ENCODE data around the gene SPATA19.

The SPATA19 gene

DNA sequence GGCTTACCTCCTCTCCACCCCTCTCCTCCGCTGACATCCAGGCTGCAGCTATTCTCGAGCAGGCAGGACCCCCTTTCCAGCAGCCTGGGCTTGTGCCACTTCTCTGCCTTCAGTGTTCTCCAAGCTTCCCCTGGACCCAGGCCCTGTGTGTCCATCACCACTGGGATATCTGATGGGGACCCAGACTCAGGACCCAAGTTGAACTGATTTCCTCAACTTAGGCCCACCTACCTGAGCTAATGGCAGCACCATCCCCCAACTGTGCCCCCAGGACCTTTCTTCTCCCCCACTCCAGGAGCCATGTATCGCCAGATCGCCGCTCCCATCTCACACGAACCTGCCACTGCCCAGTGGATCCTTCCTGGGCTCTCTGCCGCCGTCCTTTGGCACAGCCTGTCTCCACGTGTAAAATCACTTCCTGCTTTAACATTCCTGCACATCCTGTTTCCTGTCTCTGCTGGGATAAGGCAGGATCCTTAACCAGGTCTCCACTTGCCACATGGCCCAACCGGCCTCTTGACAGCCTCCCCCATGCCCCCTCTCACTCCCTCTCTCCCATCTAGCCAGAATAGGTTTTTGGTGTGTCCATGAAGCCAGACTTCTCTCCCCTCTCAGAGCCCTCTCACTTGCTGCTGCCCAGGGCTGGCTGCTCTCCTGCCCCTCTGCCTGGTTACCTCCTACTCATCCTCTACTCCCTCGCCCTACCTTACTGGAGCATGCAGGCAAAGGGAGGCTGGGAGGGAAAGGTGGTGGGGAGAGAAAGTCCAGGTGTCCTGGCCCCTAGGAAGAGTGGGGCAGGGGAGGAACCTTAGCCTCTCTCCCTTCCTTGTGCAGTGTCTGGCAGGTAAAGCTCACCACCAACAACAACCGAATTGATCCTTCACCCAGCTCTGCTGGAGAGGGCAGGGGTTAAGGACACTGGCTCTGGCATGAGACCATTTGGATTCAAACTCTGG, 9.4 kb downstream of the SPATA19 start:
- DNase-seq (ENCODE audit: low read depth in 2 of 2, low spot score in 1 of 2) = no peak

DNA sequence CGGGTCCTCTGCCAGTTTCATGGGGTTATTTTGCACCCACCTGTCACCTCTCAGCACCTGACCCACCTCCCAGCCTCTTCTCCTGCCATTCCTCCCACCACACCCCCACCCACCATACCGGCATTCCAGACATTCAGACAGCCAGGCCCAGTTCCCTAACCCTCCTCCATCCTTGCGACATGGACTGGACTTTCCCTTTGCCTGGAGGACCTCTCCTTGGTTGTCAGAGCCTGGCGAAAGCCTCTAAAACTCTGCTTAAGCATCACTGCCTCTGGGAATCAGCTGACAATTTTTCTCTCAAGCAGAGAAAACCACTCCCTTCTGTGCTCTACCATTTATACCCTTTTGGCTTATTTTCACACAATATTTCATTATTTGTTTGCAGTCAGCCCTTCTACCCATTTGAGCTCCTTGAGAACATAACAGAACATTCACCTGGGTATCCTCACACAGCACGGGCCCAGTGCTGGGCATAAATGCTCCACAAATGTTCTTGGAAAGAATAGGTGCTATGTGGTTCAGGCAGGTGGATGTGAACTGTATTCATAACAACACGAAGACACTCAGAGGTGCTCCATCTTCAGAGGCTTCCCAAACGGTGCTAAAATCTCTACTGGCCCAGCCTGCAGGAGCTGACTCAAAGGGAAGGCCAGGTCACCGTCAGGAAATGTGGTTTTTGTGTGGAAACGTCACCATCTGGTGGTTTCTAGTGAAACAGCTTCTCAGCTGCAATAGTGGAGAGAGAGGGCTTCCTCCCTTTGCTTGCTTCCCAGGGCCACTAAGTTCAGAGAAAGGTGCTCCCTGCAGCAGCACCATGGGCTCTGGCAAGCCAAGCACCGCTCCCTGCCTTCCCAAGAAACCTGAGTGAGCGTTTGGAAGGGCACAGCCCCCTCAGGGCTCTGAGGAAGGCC, 10.4 kb downstream of the SPATA19 start:
- no peak for DNase-seq (ENCODE audit: low read depth in 2 of 2, low spot score in 1 of 2)

GRCh38 chr11:133833898-133834681, 11.2 kb downstream of the SPATA19 start:
- DNase-seq (ENCODE audit: low read depth in 2 of 2, low spot score in 1 of 2) = no peak

DNA sequence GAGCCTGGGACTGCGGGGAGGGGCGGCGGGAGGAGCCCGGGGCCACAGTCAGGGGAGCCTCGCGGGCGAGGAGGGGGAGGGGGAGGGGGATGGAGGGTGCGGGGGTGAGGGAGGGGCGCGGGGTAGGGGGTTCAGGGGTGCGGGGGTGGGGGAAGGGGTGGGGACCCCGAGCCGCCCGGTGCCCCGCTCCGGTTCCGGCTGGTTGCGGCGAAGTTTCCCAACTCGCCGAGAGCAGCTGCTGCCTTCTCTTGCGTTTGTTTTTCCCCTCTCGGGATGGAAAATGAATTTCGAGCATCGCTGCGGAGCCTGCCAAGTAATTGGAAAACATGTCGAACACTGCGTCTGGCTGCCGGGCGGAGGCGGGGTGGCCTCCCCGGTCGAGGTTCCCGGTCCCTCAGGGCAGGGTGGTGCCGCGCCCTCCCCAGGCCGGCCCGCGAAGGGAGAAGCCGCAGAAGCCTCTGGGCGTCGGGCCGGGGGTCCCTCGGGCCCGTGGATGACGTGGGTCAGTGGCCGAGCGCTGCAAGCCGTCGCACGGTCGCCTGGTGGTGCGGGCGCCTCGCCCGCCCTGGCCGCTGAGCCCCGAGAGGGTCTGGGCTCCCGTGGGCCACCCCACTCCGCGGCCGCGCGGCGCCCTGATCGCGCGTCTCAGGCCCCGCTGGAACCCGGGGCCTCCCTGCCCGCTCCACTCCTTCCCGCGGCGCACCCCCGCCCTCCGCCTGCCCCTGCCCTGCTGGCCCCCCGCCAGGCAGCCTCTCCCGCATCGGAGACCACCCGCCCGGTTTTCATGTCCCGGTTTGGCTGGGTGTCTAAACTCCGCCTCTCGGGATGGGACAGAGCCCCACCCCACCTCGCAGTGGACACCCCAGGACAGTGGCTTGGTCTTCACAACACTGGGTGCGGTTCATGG, 12.1 kb downstream of the SPATA19 start:
- no peak for DNase-seq (ENCODE audit: low read depth in 2 of 2, low spot score in 1 of 2)

DNA sequence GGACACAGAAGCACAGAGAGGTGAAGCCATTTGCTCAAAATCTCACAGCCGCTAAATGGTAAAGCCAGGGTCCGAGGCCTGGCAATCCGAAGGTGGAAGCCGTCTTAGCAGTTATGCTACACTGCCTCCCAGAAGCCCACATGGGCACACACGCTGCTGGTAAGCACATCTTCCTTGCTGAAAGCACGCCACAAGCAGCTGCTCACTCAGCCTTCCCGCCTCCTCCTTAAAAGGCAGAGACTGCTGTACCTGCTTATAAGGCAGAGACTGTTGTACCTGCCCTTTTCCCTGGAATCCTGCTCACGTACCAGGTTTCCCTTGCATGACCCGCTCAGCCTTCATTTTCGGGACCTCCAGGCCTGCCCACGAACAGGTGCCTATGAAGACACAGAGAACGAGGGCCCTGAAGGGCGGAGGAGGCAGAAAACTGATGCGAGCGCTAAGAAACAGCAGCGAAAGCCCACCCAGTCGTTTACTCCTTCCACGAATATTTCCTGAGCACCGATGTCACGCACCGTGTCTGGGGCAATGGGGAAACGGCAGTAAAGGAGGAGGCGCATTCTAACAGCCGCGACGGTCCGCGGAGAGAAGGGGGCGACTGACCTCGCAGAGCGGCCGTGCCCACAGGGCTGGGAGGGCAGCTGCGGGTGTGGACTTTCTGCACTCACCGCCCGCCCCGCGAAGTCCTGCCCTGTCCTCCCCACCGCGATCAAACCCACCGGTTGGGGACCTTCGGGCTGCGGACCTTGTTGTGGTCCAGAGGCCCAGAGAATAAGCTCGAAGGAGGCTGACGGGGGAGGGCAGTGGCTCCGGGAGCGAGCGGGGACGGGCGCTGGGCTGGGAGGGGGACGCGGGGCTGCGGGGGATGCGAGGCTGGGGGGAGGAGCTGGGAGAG, 13.0 kb downstream of the SPATA19 start:
- DNase-seq (ENCODE audit: low read depth in 2 of 2, low spot score in 1 of 2) = no peak

DNA sequence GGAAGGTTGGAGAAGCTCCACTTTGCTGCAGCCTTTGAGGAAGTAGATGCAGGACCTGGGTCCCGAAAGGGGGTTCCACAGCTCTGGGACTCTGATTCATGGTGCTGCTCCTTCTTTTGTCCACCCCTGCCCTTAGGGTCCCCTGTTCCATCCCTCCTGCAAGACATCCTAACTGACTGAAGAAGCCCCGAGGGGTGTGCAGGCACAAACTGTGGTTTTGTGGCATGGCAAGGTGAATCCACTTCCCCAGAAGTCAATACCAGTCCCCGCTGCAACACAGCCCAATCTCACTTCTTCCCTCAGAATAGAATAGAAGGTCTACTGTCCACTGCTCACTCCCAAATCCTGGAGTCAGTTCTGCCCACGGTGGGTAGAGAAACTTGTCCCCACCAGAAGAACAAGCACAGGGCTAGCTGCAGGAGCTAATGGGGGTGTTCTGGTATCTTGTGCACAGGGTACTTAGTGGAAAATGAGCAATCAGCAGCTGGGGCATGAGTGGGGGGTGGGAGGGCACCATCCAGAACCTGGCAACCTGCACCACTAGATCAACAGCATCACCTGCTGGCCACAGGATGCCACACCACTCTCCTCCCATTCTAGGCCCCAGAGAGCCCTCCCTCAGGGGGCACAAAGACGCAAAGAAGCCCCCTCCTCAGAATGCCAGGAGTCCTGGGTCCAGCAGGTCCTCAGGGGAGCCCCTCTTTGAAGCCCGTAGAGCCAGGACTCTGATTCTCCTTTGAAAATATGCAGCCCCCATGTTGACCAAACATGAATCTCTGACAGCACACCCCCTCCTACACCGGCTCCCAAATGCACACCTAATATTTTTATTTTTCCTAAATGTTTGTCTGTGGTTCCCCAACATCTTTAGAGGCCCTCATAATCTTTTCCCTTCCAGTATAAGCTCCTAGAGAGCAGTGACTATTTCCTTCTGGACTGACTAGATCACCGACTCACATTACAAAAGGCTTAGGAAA, 14.1 kb downstream of the SPATA19 start:
- no peak for DNase-seq (ENCODE audit: low read depth in 2 of 2, low spot score in 1 of 2)

DNA sequence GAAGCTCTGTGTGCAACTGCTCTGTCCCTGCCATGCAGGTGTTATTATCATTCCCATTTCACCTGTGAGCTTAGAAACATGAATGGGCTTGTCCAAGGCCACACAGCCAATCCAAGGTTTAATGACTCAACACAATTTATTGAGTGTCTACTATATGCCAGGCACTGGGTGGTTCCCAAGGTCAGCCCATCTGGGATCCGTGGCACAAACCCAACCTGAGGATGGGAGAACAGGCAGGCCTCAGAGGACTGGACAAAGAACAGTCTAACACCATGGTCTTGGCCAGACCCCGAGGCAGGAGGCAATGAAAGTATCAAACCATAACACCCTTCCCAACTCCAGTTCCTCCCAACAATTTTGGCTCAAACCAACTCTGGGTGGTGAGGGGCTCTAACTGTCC, 15.7 kb downstream of the SPATA19 start:
- no peak for DNase-seq (ENCODE audit: low read depth in 2 of 2, low spot score in 1 of 2)

GRCh38 chr11:133828871-133829270, 16.4 kb downstream of the SPATA19 start:
- no peak for DNase-seq (ENCODE audit: low read depth in 2 of 2, low spot score in 1 of 2)

- no peak for DNase-seq (ENCODE audit: low read depth in 2 of 2, low spot score in 1 of 2)
Observed at GRCh38 chr11:133827556-133827955, 17.8 kb downstream of the SPATA19 start.

DNA sequence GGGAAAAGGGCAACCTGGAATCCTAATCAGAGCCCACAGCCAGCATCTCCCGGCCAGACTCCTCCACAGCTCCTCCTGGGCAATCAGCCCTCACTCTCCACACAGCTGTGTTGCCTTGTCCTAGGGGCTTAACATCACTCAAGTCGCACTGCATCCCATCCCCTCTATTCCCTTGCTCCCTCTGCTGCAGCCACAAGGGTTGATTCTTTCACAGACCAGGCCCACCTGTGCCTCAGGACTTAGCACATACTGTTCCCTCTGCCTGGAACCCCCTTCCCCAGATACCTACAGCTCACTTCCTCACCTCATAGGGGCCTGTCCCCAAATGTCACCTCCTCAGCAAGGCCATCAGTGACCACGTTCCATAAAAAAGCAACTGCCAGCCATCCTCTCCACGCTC, 18.4 kb downstream of the SPATA19 start:
- no peak for DNase-seq (ENCODE audit: low read depth in 2 of 2, low spot score in 1 of 2)

DNA sequence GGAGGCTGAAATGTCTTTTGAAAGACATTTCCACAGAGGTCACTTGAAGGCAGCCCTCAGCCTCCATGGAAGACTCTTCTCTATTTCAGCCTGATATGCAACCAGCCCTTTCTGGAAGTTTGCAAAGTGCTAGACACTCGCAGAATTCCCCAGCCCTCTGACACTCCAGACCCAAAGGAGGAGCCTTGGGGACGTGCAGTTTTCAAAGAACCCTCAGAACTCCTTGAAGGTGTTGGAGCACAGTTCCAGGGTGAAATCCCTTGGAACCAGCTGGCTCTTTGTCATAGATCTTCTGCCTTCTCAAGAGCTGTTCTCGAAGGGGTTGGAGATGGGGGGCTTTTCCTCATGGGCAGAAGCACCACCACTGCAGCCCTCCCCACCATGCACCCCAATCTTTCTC, 19.6 kb downstream of the SPATA19 start:
- DNase-seq (ENCODE audit: low read depth in 2 of 2, low spot score in 1 of 2) = no peak

GRCh38 chr11:133825156-133825555, 20.2 kb downstream of the SPATA19 start:
- no peak for DNase-seq (ENCODE audit: low read depth in 2 of 2, low spot score in 1 of 2)

DNA sequence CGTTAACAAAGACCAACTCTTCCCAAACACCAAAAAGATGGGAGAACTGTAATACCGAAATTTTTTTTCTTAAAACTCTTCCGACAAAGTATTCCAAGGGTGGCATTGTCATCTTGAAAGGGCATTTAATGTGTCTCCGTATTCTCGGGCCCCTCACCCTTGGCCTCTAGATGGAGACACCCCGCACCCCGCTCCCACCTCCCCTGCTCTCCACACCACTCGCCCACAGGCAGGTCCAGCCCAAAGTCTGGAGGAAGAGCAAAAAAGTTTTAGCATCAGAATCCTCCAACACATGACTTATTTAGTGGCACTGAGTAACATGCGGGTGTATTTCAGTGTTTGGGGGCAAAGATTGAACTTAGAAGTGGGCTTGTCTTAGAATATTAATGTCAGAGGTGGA, 20.7 kb downstream of the SPATA19 start:
- DNase-seq (ENCODE audit: low read depth in 2 of 2, low spot score in 1 of 2) = no peak

DNA sequence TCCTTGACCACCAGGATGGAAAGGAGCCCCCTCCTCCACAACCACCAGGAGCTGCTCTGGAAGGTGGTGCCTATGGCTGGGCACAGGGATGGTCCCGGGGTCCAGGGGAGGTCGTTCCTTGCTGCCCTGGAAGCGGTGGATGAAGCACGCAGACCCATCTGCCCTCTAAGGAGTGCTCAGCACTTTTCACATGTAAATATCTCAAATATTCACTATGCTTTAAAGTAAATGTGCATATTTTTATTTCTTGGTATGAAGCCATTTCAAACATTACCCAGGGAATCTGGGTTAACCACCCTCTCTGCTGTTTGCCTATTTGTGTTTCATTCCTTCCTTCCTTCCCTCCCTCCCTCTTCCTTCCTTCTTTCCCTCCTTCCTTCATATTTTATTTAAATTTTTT, 21.7 kb downstream of the SPATA19 start:
- no peak for DNase-seq (ENCODE audit: low read depth in 2 of 2, low spot score in 1 of 2)

GRCh38 chr11:133823211-133823610, 22.1 kb downstream of the SPATA19 start:
- no peak for DNase-seq (ENCODE audit: low read depth in 2 of 2, low spot score in 1 of 2)

DNA sequence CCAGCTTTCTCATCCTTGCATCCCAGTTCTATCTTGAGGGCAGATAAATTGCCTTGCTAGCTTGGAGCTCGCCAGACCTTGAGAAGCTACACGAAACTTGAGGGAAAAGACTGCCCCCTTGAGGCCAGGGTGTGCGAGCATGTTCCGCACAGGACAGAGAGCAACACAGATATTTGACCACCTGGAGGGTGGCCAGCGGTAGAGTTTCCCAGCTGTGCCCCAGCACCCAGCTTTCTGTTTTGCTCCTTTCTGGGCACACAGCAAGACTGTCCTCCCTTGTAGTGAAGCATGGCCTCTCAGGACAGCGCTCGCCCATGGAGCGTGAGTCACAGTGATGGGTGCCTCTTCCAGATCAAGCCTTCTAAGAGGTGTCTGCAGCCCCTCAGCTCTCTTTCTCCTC, 23.5 kb downstream of the SPATA19 start:
- no peak for DNase-seq (ENCODE audit: low read depth in 2 of 2, low spot score in 1 of 2)

GRCh38 chr11:133819746-133820315, 25.5 kb downstream of the SPATA19 start:
- no peak for DNase-seq (ENCODE audit: low read depth in 2 of 2, low spot score in 1 of 2)

DNA sequence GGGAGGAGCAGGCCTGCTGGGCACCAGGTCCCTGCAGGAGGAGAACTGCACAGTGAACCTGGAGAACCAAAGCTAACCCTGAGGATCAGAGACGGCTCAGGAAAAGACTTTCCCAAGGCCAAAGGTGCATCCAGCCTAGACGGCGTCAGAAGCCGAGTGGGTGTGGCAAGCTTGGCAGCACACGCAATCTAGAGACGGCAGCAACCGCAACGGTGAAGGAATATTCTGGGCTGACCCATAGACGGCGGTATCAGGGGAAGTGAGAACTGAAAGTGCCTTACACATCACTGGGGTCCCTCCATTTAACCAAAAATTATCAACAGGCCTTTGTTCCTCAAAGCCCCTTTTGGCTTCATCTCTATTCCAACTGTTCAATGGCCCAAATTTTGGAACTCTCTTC, 26.2 kb downstream of the SPATA19 start:
- no peak for DNase-seq (ENCODE audit: low read depth in 2 of 2, low spot score in 1 of 2)

Data from stimulated activated CD8-positive, alpha-beta memory T cell treated with anti-CD3 and anti-CD28 coated beads, Interleukin-4, amount 100 ng/mL, for 1 hour (primary cell).